Nephron progenitor cell (in vitro differentiated cells): Measurements from ENCODE around the gene VGLL1.

Source experiments
- DNase-seq: peaks from one replicate; pipeline ENCODE4 v3.0.0; 2021
- H3K27ac Mint-ChIP-seq: 2 replicates; pipeline ENCODE4 v1.8.0; 2021; ENCODE audit warnings: mild to moderate bottlenecking, moderate library complexity, mixed read lengths
- H3K27me3 Mint-ChIP-seq: 2 replicates; pipeline ENCODE4 v1.8.0; 2021; ENCODE audit warnings: mild to moderate bottlenecking, low read depth, mixed read lengths; ENCODE audit not compliant: poor library complexity
- H3K36me3 Mint-ChIP-seq: 2 replicates; pipeline ENCODE4 v1.8.0; 2021; ENCODE audit warnings: low read depth, mixed read lengths
- H3K4me1 Mint-ChIP-seq: 2 replicates; pipeline ENCODE4 v1.8.0; 2021; ENCODE audit warnings: mixed read lengths
- H3K4me3 Mint-ChIP-seq: 2 replicates; pipeline ENCODE4 v1.8.0; 2021; ENCODE audit warnings: mild to moderate bottlenecking, moderate library complexity, mixed read lengths
- H3K9me3 Mint-ChIP-seq: 2 replicates; pipeline ENCODE4 v1.8.0; 2021; ENCODE audit warnings: mild to moderate bottlenecking, moderate library complexity, mixed read lengths
- TF ChIP-seq, protein P1 (sequence below): fragments of 200-600 bp; sonication (generic); IDR thresholded peaks from 2 replicates; pipeline ENCODE4 v1.5.0; 2021; ENCODE audit warnings: antibody characterized with exemption

Gene VGLL1

DNA sequence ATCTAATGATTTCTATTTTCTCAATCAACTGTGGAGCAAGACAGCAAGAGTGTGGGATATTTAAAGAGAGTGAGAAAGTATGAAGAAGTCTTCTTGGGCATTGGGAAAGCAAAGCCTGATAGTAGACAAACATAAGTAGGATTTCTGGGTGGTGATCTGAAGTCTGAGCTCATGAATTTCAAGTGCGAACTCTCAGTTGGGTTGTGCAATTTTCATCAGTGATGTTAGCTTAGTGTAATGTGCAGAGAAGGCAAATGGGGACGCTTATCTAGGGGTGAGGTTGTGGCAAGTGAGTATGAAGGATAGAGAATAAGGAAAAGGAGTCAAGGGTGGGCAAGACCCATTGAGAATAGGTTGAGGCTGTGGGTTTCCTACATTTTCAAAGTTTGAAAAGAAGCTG lies 23.7 kb downstream of the VGLL1 start:
- H3K36me3 Mint-ChIP-seq = no peaks in the 10 kb centered on the region
- H3K27me3 Mint-ChIP-seq = no peaks in the 10 kb centered on the region
- no peak overlapping the region for H3K27ac Mint-ChIP-seq
- no peaks in the 10 kb centered on the region for H3K4me1 Mint-ChIP-seq
- H3K9me3 Mint-ChIP-seq = no peaks in the 10 kb centered on the region
- no peak for DNase-seq
- TF ChIP-seq, protein P1, sequence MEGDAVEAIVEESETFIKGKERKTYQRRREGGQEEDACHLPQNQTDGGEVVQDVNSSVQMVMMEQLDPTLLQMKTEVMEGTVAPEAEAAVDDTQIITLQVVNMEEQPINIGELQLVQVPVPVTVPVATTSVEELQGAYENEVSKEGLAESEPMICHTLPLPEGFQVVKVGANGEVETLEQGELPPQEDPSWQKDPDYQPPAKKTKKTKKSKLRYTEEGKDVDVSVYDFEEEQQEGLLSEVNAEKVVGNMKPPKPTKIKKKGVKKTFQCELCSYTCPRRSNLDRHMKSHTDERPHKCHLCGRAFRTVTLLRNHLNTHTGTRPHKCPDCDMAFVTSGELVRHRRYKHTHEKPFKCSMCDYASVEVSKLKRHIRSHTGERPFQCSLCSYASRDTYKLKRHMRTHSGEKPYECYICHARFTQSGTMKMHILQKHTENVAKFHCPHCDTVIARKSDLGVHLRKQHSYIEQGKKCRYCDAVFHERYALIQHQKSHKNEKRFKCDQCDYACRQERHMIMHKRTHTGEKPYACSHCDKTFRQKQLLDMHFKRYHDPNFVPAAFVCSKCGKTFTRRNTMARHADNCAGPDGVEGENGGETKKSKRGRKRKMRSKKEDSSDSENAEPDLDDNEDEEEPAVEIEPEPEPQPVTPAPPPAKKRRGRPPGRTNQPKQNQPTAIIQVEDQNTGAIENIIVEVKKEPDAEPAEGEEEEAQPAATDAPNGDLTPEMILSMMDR = no peak
- H3K4me3 Mint-ChIP-seq = no peak overlapping the region

DNA sequence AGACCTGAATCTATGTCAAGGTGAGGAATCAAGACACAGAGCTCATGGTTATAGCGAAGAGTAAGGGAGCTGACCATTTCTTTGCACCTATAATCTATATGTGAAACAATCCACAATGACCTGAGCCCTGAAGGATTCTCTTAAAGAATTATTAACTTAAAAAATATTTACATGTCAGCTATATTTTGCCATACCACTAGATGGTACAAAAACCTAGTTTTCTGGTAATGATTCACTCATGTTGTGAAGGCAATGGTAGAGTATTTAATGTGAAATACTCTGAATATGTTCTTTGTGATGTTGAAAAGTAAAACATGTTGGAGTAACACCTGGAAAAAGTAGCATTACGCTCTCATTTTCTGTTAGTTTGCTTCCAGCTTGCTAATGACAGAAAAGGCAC lies 40.0 kb downstream of the VGLL1 start:
- H3K27ac Mint-ChIP-seq = no peak overlapping the region
- peaks cover 14% of the 10 kb centered on the region for H3K9me3 Mint-ChIP-seq
- H3K4me3 Mint-ChIP-seq = no peak overlapping the region
- no peaks in the 10 kb centered on the region for H3K4me1 Mint-ChIP-seq
- no peak for DNase-seq
- no peaks in the 10 kb centered on the region for H3K27me3 Mint-ChIP-seq
- TF ChIP-seq, protein P1 = no peak
- H3K36me3 Mint-ChIP-seq = no peaks in the 10 kb centered on the region

DNA sequence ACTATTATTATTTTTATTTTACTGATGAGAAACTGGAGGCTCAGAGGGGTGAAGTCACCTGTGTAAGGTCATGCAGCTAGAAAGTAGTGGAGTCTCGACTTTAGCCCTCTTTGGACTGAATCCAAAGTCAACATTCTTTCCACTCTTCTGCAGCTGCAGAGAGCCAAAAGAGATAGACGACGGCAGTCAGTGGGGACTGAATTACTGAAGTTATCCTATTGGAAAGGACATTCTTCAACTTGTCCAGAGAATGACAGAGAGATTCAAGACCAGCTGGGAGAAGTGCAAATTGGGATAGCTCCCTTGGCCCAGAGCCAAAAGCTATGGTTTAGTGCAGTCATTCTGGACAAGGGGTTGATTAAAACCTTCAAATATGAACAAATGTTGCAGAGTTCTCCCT lies 42.5 kb downstream of the VGLL1 start:
- TF ChIP-seq, protein P1 = no peak
- H3K9me3 Mint-ChIP-seq = peaks cover 22% of the 10 kb centered on the region
- DNase-seq = no peak

DNA sequence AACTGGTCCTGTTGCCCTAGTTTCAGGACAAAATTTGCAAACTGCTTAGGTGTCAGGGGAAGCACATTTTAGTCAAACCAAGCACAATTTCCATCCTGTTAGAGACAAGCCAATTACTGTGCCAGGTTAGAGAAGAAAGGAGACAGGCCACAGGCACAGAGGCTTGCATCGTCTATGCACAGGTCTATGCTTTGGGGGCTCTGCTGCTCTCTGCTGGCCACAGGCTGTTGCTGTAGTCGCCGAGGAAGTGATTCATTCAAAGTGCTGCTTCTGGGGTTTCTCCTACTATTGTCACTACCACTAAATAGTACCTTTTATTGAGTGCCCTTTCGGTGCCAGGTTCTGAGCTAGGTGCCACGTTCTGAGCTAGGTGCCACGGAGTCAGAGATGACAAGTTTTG lies 45.5 kb downstream of the VGLL1 start:
- Mint-ChIP-seq H3K36me3 (no peaks in the 10 kb centered on the region), H3K27me3 (peaks cover 7% of the 10 kb centered on the region), H3K4me3 (no peak overlapping the region), H3K27ac (no peak overlapping the region), H3K4me1 (peaks cover 10% of the 10 kb centered on the region), H3K9me3 (peaks cover 32% of the 10 kb centered on the region)
- TF ChIP-seq, protein P1 = peak; percentile 47
- DNase-seq = peak; percentile 33

More for the DNA sequence above, 42.5 kb downstream of the VGLL1 start:
- Mint-ChIP-seq H3K27ac (no peak overlapping the region), H3K36me3 (no peaks in the 10 kb centered on the region), H3K4me3 (no peak overlapping the region), H3K4me1 (peaks cover 6% of the 10 kb centered on the region), H3K27me3 (no peaks in the 10 kb centered on the region)

DNA sequence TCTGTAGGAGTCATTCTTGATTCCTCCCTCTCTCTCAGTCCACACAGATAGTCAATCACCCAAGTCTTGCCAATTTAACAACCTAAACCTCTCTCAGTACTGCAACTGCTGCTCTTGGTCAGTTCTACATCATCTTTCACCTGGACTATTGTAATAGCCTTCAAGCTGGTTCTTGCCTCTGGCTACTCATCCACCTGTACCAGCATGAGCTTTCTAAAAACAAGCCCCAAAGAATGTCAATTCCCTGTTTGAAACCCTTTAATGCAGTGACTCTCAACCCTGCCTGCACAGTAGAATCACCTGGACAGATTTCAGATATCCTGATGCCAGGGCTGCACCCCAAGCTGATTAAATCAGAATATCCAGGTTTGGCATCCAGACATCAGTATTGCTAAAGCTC lies 48.3 kb downstream of the VGLL1 start:
- DNase-seq = no peak
- Mint-ChIP-seq H3K9me3 (peaks cover 42% of the 10 kb centered on the region), H3K4me3 (no peak overlapping the region), H3K27ac (no peak overlapping the region), H3K36me3 (no peaks in the 10 kb centered on the region), H3K4me1 (peaks cover 24% of the 10 kb centered on the region), H3K27me3 (peaks cover 7% of the 10 kb centered on the region)
- TF ChIP-seq, protein P1 = no peak

DNA sequence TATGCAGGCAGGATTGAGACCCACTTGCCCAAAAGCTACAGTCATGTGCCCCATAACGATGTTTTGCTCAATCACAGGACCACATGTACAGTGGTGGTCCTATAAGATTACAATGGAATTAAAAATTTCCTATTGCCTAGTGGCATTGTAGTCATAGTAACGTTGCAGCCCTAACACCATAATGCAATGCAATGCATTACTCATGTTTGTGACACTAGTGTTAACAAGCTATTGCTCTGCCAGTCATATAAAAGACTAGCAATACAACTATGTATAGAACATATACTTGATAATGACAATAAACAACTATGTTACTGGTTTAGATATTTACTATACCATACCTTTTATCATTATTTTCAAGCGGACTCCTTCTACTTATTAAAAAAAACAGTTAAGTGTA lies 50.6 kb downstream of the VGLL1 start:
- no peak for DNase-seq
- TF ChIP-seq, protein P1 = no peak

More for the DNA sequence above, 50.6 kb downstream of the VGLL1 start:
- Mint-ChIP-seq H3K36me3 (no peaks in the 10 kb centered on the region), H3K27me3 (peaks cover 7% of the 10 kb centered on the region), H3K27ac (no peak overlapping the region), H3K4me1 (peaks cover 35% of the 10 kb centered on the region), H3K9me3 (peaks cover 43% of the 10 kb centered on the region), H3K4me3 (no peak overlapping the region)
